Transverse colon (tissue), 4 donors: ENCODE data around the gene MOB2. TPM values are rescaled to one million over a fixed set of nuclear protein-coding genes. Genes with fewer than 3 reads are reported as not detected.

Experiments
- DNase-seq: peaks from one replicate; pipeline ENCODE4 v3.0.0-alpha.2; 2019
- H3K27ac ChIP-seq, 4 donors: fragments of 200-600 bp; sonication (generic); 2 replicates each; pipeline ENCODE4 v1.5.1; 2016 to 2018; ENCODE audit warnings: inconsistent platforms in 4 of 4
- H3K27me3 ChIP-seq: fragments of 200-600 bp; sonication (generic); 2 replicates; pipeline ENCODE4 v1.5.1; 2017; ENCODE audit warnings: inconsistent platforms
- H3K36me3 ChIP-seq, 4 donors: fragments of 200-600 bp; sonication (generic); 2 replicates each; pipeline ENCODE4 v1.5.1; 2017 to 2019; ENCODE audit warnings: inconsistent platforms in 4 of 4
- H3K4me1 ChIP-seq, 4 donors: fragments of 200-600 bp; sonication (generic); 2 replicates each; pipeline ENCODE4 v1.5.1; 2017 to 2020; ENCODE audit warnings: inconsistent platforms in 4 of 4
- H3K4me3 ChIP-seq, 4 donors: fragments of 200-600 bp; sonication (generic); 1 replicate in 1 of 4; 2 replicates in 3 of 4; pipeline versions ENCODE4 v1.5.1 to v1.6.1; 2017 to 2019; ENCODE audit warnings: inconsistent platforms in 4 of 4
- H3K9me3 ChIP-seq, 2 donors: fragments of 200-600 bp; sonication (generic); 2 replicates each; pipeline ENCODE4 v1.5.1; 2017 to 2019; ENCODE audit warnings: inconsistent platforms in 2 of 2
- CTCF ChIP-seq, 5 experiments: fragments of 200-600 bp in 3 of 5; fragments of 450-650 bp in 2 of 5; sonication (generic) in 3 of 5; IDR thresholded peaks; 1 replicate in 2 of 5; 2 replicates in 3 of 5; pipeline ENCODE4 v1.5.1; 2016 to 2017; ENCODE audit warnings: antibody characterized with exemption in 5 of 5, inconsistent platforms in 3 of 5, mild to moderate bottlenecking in 2 of 5, moderate library complexity in 1 of 5
- EP300 ChIP-seq: sonication (generic); formaldehyde crosslinking; IDR thresholded peaks from one replicate; pipeline ENCODE4 v1.6.1; 2017; ENCODE audit warnings: antibody characterized with exemption, low read depth
- POLR2A ChIP-seq: fragments of 450-650 bp; IDR thresholded peaks from one replicate; pipeline ENCODE4 v1.6.1; 2016; ENCODE audit warnings: antibody characterized with exemption, mild to moderate bottlenecking, moderate library complexity
- POLR2AphosphoS5 ChIP-seq, 3 donors: sonication (generic); formaldehyde crosslinking; IDR thresholded peaks; one replicate each; pipeline ENCODE4 v1.6.1; 2016; ENCODE audit warnings: antibody characterized with exemption in 3 of 3
- WGBS, 2 donors: methylation state at CpG; one replicate each; pipeline ENCODE4 v1.1.5; 2018; ENCODE audit warnings: low coverage in 1 of 2; 5-methylcytosine and 5-hydroxymethylcytosine counted together
- in situ Hi-C, 4 donors: fragments of 200-750 bp; cut with MboI; loops; one replicate each; pipeline versions ENCODE4 v1.15.0 to v1.15.1; 2017; ENCODE audit warnings: low sequenced_read_pairs in 3 of 4, low pct_ligation_motif_present in 1 of 4, low pct_unique_long_range_greater_than_20kb in 1 of 4
- intact Hi-C: fragments of 100-400 bp; cut with DNase I; formaldehyde crosslinking; loops from one replicate; pipeline ENCODE4 v1.15.1; 2023; ENCODE audit warnings: low total_unique reads
- total RNA-seq, 4 donors: library from RNA; depleted of rRNA; stranded (reverse); fragments of >200 nt; gene quantifications; one replicate each; pipeline ENCODE4 v1.1.0, GENCODE V29; 2016

The MOB2 gene
- total RNA-seq, 4 donors from 2014 or later, result 22.8 to 56.7 (median 42.4) TPM

GRCh38 chr11:1422481-1422880 lies 64.1 kb downstream of the MOB2 start:
- intact Hi-C loops, result no loop called here
- in situ Hi-C loops, result no loop called here
- Histone ChIP-seq H3K27ac (no peak overlapping the region), H3K4me3 (no peak overlapping the region), H3K9me3 (peaks cover 19% of the 10 kb centered on the region in 2 donors), H3K4me1 (no peaks in the 10 kb centered on the region), H3K36me3 (no peaks in the 10 kb centered on the region), H3K27me3 (peaks cover 5% of the 10 kb centered on the region)
- no peak for TF ChIP-seq CTCF (IDR thresholded peaks at IDR 0.05)
- no peak for TF ChIP-seq EP300
- no peak for TF ChIP-seq POLR2A
- no peak for TF ChIP-seq POLR2AphosphoS5 (IDR thresholded peaks at IDR 0.05)
- no peak for DNase-seq
- WGBS, 2 donors, result 63% methylated on average over 7 of the region's 9 CpGs; no CpG with 5 or more reads in 1 of the 2 donors

- intact Hi-C loops (no loop called here), in situ Hi-C loops (no loop called here)
- Histone ChIP-seq H3K27ac (no peak overlapping the region), H3K36me3 (no peaks in the 10 kb centered on the region), H3K9me3 (peaks cover 29% of the 10 kb centered on the region in 2 donors), H3K4me1 (no peaks in the 10 kb centered on the region), H3K27me3 (peaks cover 5% of the 10 kb centered on the region), H3K4me3 (no peak overlapping the region)
- 83% methylated on average over 11 of the region's 11 CpGs; no CpG with 5 or more reads in 1 of the 2 donors for WGBS, 2 donors
- DNase-seq, result no peak
- TF ChIP-seq EP300 (no peak), POLR2AphosphoS5 (IDR thresholded peaks at IDR 0.05) (no peak), POLR2A (no peak), CTCF (IDR thresholded peaks at IDR 0.05) (no peak)
These were observed 65.3 kb downstream of the MOB2 start for GRCh38 chr11:1421291-1421690.

GRCh38 chr11:1419811-1420210 lies 66.8 kb downstream of the MOB2 start:
- TF ChIP-seq EP300 (no peak), POLR2A (no peak), POLR2AphosphoS5 (IDR thresholded peaks at IDR 0.05) (no peak), CTCF (IDR thresholded peaks at IDR 0.05) (no peak)
- Histone ChIP-seq H3K36me3 (no peaks in the 10 kb centered on the region), H3K9me3 (peaks cover 29 to 30% of the 10 kb centered on the region in 2 donors), H3K27ac (no peak overlapping the region), H3K27me3 (peaks cover 5% of the 10 kb centered on the region), H3K4me1 (no peaks in the 10 kb centered on the region), H3K4me3 (no peak overlapping the region)
- in situ Hi-C loops (no loop called here), intact Hi-C loops (no loop called here)
- DNase-seq, result no peak
- WGBS, 2 donors, result 93% methylated on average over 17 of the region's 17 CpGs; no CpG with 5 or more reads in 1 of the 2 donors

Other genes starting within 250 kb of the MOB2 start
- 100 to 1,000 TPM in 1 of 4 donors, 10 to 100 TPM in 3; 25.9 to 132 (median 50.4) TPM for gene TOLLIP, start 177.1 kb downstream of the MOB2 start, total RNA-seq
- 1 to 10 TPM in 1 of 4 donors, under 1 TPM in 2, not detected in 1; 0.14 to 1.8 (median 0.95) TPM for gene BRSK2, start 96.8 kb downstream of the MOB2 start, total RNA-seq
- 10 to 100 TPM; 13.3 to 31.8 (median 19.8) TPM for gene DUSP8, start 85.5 kb upstream of the MOB2 start, total RNA-seq
- gene KRTAP5-1, start 98.5 kb upstream of the MOB2 start, total RNA-seq, result not detected
- not detected for gene KRTAP5-2, start 111.5 kb upstream of the MOB2 start, total RNA-seq
- not detected for gene KRTAP5-3, start 121.7 kb upstream of the MOB2 start, total RNA-seq
- not detected for gene KRTAP5-4, start 135.4 kb upstream of the MOB2 start, total RNA-seq
- not detected for gene KRTAP5-5, start 143.0 kb upstream of the MOB2 start, total RNA-seq
- gene KRTAP5-6, start 210.4 kb upstream of the MOB2 start, total RNA-seq, result not detected